ENCODE results near the gene TMEM253.
A peak's percentile ranks its signal among the peaks of the same experiment; 100 is the strongest.

Gene TMEM253

DNA sequence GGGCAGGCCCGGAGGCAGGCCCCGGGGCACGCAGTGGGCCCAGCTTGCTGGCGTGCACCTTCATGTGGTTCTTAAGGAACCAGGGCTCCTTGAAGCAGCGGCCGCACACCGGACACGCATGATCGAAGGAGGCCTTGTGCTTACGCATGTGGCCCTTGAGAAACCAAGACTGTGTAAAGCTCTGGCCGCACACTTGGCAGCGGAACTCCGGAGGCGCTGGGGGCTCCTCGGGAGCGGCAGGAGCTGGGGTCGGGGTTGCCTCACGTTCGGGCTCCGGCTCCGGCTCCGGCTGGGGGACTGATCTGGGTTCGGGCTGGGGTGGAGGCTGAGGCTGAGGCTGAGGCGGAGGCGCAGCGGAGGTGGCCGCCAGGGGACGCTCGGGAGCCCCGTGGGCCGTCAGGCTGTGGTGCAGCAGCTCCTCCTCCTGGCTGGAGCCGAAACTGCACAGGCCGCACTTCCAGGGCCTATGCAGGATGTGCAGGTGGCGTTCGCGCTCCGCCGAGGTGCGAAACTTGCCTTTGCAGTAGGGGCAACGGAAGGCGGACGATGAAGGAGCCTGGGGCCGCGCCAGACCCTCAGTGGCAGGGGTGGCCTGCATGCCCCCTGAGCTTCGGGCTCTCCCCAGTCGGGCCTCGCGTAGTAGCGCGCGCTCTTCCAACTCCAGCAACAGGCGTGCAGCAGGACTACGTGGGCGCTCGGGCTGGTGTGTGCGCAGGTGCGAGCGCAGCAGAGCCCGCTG lies 8.4 kb upstream of the TMEM253 start (continued):
- TF ChIP-seq IKZF3 (tag by site-specific recombination; IDR thresholded peaks at IDR 0.05) (peak; percentile 19; the same call in 1 of the 2 replicates), MZF1 (tag by site-specific recombination; IDR thresholded peaks at IDR 0.05; ENCODE audit: borderline replicate concordance) (no peak), ZNF175 (tag by site-specific recombination; IDR thresholded peaks at IDR 0.05) (no peak), ZSCAN30 (tag by site-specific recombination; IDR thresholded peaks at IDR 0.05) (peak; percentile 62; the same call in 1 of the 2 replicates), ZNF76 (tag by site-specific recombination; IDR thresholded peaks at IDR 0.05; ENCODE audit: borderline replicate concordance, low read depth) (0 out of 2 replicates have a peak, but pooled peaks have one; percentile 21), ZNF121 (tag by site-specific recombination; IDR thresholded peaks at IDR 0.05) (no peak), SP2 (tag by site-specific recombination; IDR thresholded peaks at IDR 0.05) (no peak), ZNF280D (tag by site-specific recombination; IDR thresholded peaks at IDR 0.05) (no peak), ZFHX2 (tag by site-specific recombination; conservative IDR thresholded peaks at IDR 0.05) (peak; percentile 25), ZBTB7A (tag by site-specific recombination; IDR thresholded peaks at IDR 0.05; ENCODE audit: low read depth) (no peak), SCRT2 (tag by site-specific recombination; IDR thresholded peaks at IDR 0.05) (peak; percentile 83), ZNF2 (tag by site-specific recombination; IDR thresholded peaks at IDR 0.05) (peak; percentile 87), ZNF266 (tag by site-specific recombination; IDR thresholded peaks at IDR 0.05; ENCODE audit: low read depth) (no peak), ZNF776 (tag by site-specific recombination; IDR thresholded peaks at IDR 0.05; ENCODE audit: borderline replicate concordance) (no peak), ZNF596 (tag by site-specific recombination; IDR thresholded peaks at IDR 0.05) (no peak), KLF16 (tag by site-specific recombination; IDR thresholded peaks at IDR 0.05) (peak; percentile 61; the same call in 1 of the 2 replicates), ZFP41 (tag by site-specific recombination; IDR thresholded peaks at IDR 0.05; ENCODE audit: borderline replicate concordance) (no peak), ZNF544 (tag by site-specific recombination; IDR thresholded peaks at IDR 0.05) (no peak), REST (tag by site-specific recombination; IDR thresholded peaks at IDR 0.05) (peak; percentile 62), TRIM28 (IDR thresholded peaks at IDR 0.05; ENCODE audit: borderline replicate concordance, low read length) (no peak), ZNF23 (tag by site-specific recombination; IDR thresholded peaks at IDR 0.05; ENCODE audit: borderline replicate concordance) (no peak), ZNF707 (tag by site-specific recombination; IDR thresholded peaks at IDR 0.05) (no peak), ZFP69B (tag by site-specific recombination; IDR thresholded peaks at IDR 0.05) (0 out of 2 replicates have a peak, but pooled peaks have one; percentile 35), ZBTB17 (tag by site-specific recombination; IDR thresholded peaks at IDR 0.05) (peak; percentile 73), REPIN1 (tag by site-specific recombination; IDR thresholded peaks at IDR 0.05; ENCODE audit: low read depth) (no peak), ZNF155 (tag by site-specific recombination; IDR thresholded peaks at IDR 0.05) (no peak), ZNF571 (tag by site-specific recombination; IDR thresholded peaks at IDR 0.05) (no peak), ZNF19 (tag by site-specific recombination; IDR thresholded peaks at IDR 0.05; ENCODE audit: low read depth) (no peak), ZNF239 (tag by site-specific recombination; IDR thresholded peaks at IDR 0.05) (0 out of 2 replicates have a peak, but pooled peaks have one; percentile 53)
- TF ChIP-seq, protein P1, sequence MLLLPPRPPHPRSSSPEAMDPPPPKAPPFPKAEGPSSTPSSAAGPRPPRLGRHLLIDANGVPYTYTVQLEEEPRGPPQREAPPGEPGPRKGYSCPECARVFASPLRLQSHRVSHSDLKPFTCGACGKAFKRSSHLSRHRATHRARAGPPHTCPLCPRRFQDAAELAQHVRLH (tag by site-specific recombination; IDR thresholded peaks at IDR 0.05): peak; percentile 65; the same call in 1 of the 2 replicates
- TF ChIP-seq, protein P2, sequence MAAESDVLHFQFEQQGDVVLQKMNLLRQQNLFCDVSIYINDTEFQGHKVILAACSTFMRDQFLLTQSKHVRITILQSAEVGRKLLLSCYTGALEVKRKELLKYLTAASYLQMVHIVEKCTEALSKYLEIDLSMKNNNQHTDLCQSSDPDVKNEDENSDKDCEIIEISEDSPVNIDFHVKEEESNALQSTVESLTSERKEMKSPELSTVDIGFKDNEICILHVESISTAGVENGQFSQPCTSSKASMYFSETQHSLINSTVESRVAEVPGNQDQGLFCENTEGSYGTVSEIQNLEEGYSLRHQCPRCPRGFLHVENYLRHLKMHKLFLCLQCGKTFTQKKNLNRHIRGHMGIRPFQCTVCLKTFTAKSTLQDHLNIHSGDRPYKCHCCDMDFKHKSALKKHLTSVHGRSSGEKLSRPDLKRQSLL (tag by site-specific recombination; IDR thresholded peaks at IDR 0.05): peak; percentile 89
- TF ChIP-seq, protein P3, sequence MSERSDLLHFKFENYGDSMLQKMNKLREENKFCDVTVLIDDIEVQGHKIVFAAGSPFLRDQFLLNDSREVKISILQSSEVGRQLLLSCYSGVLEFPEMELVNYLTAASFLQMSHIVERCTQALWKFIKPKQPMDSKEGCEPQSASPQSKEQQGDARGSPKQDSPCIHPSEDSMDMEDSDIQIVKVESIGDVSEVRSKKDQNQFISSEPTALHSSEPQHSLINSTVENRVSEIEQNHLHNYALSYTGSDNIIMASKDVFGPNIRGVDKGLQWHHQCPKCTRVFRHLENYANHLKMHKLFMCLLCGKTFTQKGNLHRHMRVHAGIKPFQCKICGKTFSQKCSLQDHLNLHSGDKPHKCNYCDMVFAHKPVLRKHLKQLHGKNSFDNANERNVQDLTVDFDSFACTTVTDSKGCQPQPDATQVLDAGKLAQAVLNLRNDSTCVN (tag by site-specific recombination; optimal IDR thresholded peaks at IDR 0.05): no peak

All from HEK293 (cell line).